OCI-LY7 (cell line): ENCODE measurements around the gene PI4K2B. TPM values are rescaled to one million over a fixed set of nuclear protein-coding genes. Genes with fewer than 3 reads are reported as not detected.

Source experiments
- BruUV-seq: library from RNA; stranded (reverse); fragments of 400-500 nt; replicated peaks from 2 replicates; lab custom pipeline; 2021; lab: Mats Ljungman, UMichigan
- CTCF ChIA-PET: fragments of 300-600 bp; sonication (Branson Sonifier 250); formaldehyde crosslinking; loops from one replicate; lab custom pipeline; 2022; ENCODE audit warnings: antibody characterized with exemption; ENCODE audit not compliant: unreplicated experiment; lab: Charles Lee
- POLR2A ChIA-PET: fragments of 300-600 bp; sonication (Branson Sonifier 250); formaldehyde crosslinking; loops from one replicate; lab custom pipeline; 2022; ENCODE audit warnings: antibody characterized with exemption; lab: Charles Lee
- DNase-seq: peaks from one replicate; pipeline ENCODE4 v3.0.0-alpha.2; 2015; ENCODE audit warnings: low spot score
- H2AFZ ChIP-seq: fragments of 200-600 bp; sonication (generic), shearing (Covaris generic); 2 replicates; pipeline ENCODE4 v1.6.1; 2014; ENCODE audit warnings: mild to moderate bottlenecking, antibody characterized with exemption, low read length, moderate library complexity
- H3K27ac ChIP-seq: fragments of 200-600 bp; sonication (generic); 2 replicates; pipeline ENCODE4 v1.5.1; 2014; ENCODE audit warnings: mixed run types, low read depth, mild to moderate bottlenecking, moderate library complexity, low read length, inconsistent platforms; ENCODE audit not compliant: poor library complexity, severe bottlenecking
- H3K36me3 ChIP-seq: fragments of 200-600 bp; sonication (generic); 2 replicates; pipeline ENCODE4 v1.6.1; 2014; ENCODE audit warnings: mild to moderate bottlenecking, antibody characterized with exemption, low read length, moderate library complexity, mixed read lengths; ENCODE audit not compliant: insufficient read depth
- H3K4me1 ChIP-seq: fragments of 200-600 bp; sonication (generic); 2 replicates; pipeline ENCODE4 v1.5.1; 2014; ENCODE audit warnings: mild to moderate bottlenecking, low read length; ENCODE audit not compliant: insufficient read depth, poor library complexity, severe bottlenecking
- H3K4me2 ChIP-seq: fragments of 200-600 bp; sonication (generic); 2 replicates; pipeline ENCODE4 v1.6.1; 2014; ENCODE audit warnings: mild to moderate bottlenecking, low read length
- H3K4me3 ChIP-seq: fragments of 200-600 bp; sonication (generic); 2 replicates; pipeline ENCODE4 v1.5.1; 2014; ENCODE audit warnings: mild to moderate bottlenecking, low read depth, low read length; ENCODE audit not compliant: poor library complexity, severe bottlenecking
- H3K79me2 ChIP-seq: fragments of 200-600 bp; sonication (generic); 2 replicates; pipeline ENCODE4 v1.6.1; 2016; ENCODE audit warnings: low read depth, mild to moderate bottlenecking, low read length, moderate library complexity, mixed read lengths; ENCODE audit not compliant: insufficient read depth
- H3K9me2 ChIP-seq: fragments of 200-600 bp; sonication (generic); 2 replicates; pipeline ENCODE4 v1.6.1; 2016; ENCODE audit warnings: mild to moderate bottlenecking, low read length, mixed read lengths; ENCODE audit not compliant: insufficient read depth
- H3K9me3 ChIP-seq: fragments of 200-600 bp; sonication (generic); 2 replicates; pipeline ENCODE4 v1.6.1; 2014; ENCODE audit warnings: mild to moderate bottlenecking, mixed run types, low read length, mixed read lengths
- H4K20me1 ChIP-seq: fragments of 200-600 bp; sonication (generic); 2 replicates; pipeline ENCODE4 v1.6.1; 2014; ENCODE audit warnings: mild to moderate bottlenecking, antibody characterized with exemption, low read length, moderate library complexity, mixed read lengths; ENCODE audit not compliant: insufficient read depth
- EZH2phosphoT487 ChIP-seq: fragments of 200-600 bp; sonication (generic); IDR thresholded peaks from 2 replicates; pipeline ENCODE4 v1.6.1; 2018; ENCODE audit warnings: low read depth, borderline replicate concordance, mild to moderate bottlenecking, mixed run types, antibody characterized with exemption, low read length, moderate library complexity, mixed read lengths
- intact Hi-C: fragments of 100-400 bp; cut with micrococcal nuclease; formaldehyde crosslinking; loops from one replicate; pipeline ENCODE4 v1.10.0; 2022; ENCODE audit not compliant: unreplicated experiment
- total RNA-seq, 2 experiments: library from RNA; depleted of rRNA in 1 of 2; stranded (reverse); fragments of >200 nt in 1 of 2; shearing (Covaris generic) in 1 of 2; gene quantifications; 2 replicates each; pipeline ENCODE4 v1.2.3, GENCODE V29; 2014 to 2022
- TF ChIP-seq, protein P1 (sequence below): fragments of 200-600 bp; sonication (generic); conservative IDR thresholded peaks from 2 replicates; pipeline ENCODE4 v1.5.1; 2014; ENCODE audit warnings: mild to moderate bottlenecking, antibody characterized with exemption, low read length, moderate library complexity, mixed read lengths

The PI4K2B gene
- total RNA-seq, 2 experiments from 2014 or later: 40.4 to 41.6 TPM

DNA sequence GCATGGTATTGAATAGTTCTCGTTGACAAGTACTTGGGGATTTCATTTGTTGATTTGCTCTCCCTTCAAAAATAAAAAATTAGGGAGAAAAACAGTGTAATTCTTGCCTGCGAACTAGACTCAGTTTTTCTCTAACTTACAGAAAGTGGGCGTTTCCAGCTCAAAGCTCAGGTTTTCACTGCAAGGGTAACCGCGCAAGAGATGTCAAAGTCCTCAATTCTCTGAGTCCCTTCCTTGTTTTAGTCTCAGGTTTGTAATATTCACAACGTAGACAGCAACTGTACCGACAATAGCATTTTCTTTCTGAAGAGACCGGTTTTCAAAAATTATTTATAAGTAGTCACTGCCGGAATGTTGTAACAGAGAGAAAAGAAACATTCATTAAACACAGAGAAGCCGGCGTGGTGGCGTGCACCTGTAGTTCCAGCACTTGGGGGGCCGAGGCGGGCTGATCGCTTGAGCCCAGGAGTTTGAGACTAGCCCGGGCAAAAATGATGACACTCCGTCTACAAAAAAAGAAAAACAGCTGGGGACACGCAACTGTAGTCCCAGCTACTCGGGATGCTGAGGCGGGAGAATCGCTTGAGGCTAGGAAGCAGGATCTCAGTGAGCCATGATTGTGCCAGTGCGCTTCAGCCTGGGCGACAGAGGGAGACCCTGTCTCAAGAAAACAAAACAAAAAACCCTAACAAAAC lies 79.5 kb downstream of the PI4K2B start:
- POLR2A ChIA-PET: interaction anchor here (0.8 to 4.0 kb wide), 6 partner anchors 23 to 152 kb away, joined by 3 to 41 read pairs (median 4); partner anchors contain the start of gene PI4K2B
- H4K20me1 ChIP-seq: no peaks in the 10 kb centered on the region
- peak overlapping the region; percentile 19 for H3K27ac ChIP-seq
- H2AFZ ChIP-seq: peak overlapping the region; percentile 84
- peaks cover 33% of the 10 kb centered on the region for H3K36me3 ChIP-seq
- no peaks in the 10 kb centered on the region for H3K9me2 ChIP-seq
- intact Hi-C loops: loop anchor here (2.0 kb wide), 2 partner anchors 53 to 133 kb away; no protein-coding TSS in a partner anchor
- H3K79me2 ChIP-seq: peaks cover 16% of the 10 kb centered on the region
- CTCF ChIA-PET: interaction anchor here (1.2 kb wide), 2 partner anchors 45 to 153 kb away, joined by 4 to 5 read pairs; partner anchors contain the start of gene SEPSECS
- BruUV-seq: no TSS peak
- TF ChIP-seq EZH2phosphoT487: no peak
- TF ChIP-seq, protein P1, sequence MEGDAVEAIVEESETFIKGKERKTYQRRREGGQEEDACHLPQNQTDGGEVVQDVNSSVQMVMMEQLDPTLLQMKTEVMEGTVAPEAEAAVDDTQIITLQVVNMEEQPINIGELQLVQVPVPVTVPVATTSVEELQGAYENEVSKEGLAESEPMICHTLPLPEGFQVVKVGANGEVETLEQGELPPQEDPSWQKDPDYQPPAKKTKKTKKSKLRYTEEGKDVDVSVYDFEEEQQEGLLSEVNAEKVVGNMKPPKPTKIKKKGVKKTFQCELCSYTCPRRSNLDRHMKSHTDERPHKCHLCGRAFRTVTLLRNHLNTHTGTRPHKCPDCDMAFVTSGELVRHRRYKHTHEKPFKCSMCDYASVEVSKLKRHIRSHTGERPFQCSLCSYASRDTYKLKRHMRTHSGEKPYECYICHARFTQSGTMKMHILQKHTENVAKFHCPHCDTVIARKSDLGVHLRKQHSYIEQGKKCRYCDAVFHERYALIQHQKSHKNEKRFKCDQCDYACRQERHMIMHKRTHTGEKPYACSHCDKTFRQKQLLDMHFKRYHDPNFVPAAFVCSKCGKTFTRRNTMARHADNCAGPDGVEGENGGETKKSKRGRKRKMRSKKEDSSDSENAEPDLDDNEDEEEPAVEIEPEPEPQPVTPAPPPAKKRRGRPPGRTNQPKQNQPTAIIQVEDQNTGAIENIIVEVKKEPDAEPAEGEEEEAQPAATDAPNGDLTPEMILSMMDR: no peak
- H3K4me2 ChIP-seq: peak overlapping the region; percentile 69
- peak overlapping the region; percentile 82 for H3K4me3 ChIP-seq
- H3K4me1 ChIP-seq: peaks cover 35% of the 10 kb centered on the region
- no peaks in the 10 kb centered on the region; the same call in 1 of the 2 replicates for H3K9me3 ChIP-seq
- no peak for DNase-seq

DNA sequence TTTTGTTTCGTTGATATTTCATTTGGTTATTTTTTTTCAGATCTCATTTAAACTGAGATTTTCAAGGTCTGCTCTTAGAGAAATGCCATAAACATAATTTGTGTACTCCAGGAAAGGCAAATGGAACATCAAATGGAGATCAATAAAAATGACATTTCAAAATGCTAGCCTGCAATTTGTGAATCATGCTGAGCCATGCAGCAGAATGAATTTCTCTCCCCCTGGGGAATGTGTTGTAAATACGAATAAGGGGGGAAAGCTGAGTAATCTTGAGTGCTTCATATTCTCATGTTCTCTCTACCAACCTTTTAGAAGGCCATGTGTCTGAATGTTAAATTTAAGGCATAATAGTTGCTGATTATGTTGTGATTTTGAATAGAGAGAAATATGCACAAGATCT lies 86.5 kb downstream of the PI4K2B start:
- Histone ChIP-seq H3K4me1 (no peaks in the 10 kb centered on the region), H3K79me2 (no peaks in the 10 kb centered on the region), H4K20me1 (no peaks in the 10 kb centered on the region), H3K27ac (no peak overlapping the region), H3K9me3 (no peaks in the 10 kb centered on the region), H3K4me3 (no peak overlapping the region), H3K9me2 (no peaks in the 10 kb centered on the region), H3K4me2 (no peak overlapping the region), H2AFZ (no peak overlapping the region), H3K36me3 (peaks cover 66% of the 10 kb centered on the region)
- CTCF ChIA-PET: no interaction called here
- intact Hi-C loops: no loop called here
- no peak for TF ChIP-seq EZH2phosphoT487
- TF ChIP-seq, protein P1: no peak
- no TSS peak for BruUV-seq
- POLR2A ChIA-PET: interaction anchor here (1.0 to 1.4 kb wide), 3 partner anchors 12 to 382 kb away, joined by 3 to 5 read pairs (median 4); no protein-coding TSS in a partner anchor
- no peak for DNase-seq

DNA sequence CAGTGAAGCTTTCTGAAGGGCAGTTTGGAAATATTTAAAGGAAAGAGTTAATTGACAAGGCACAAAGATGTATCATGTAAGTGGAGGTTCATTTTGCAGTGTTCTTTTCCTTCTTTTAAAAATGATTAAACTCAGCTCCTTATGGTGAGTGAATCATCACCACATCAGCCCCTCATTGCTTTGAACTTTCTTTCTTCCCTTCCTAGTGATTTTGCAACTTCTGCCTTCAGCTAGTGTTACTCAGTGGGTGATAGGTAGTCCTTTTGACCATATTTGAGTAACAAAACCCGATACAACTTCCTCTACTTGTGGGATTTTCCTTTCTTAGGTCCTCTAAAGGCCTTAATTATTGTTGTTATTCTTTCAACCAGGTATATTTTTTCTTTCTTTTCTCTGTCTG lies 86.9 kb downstream of the PI4K2B start:
- ChIA-PET CTCF (no interaction called here), POLR2A (interaction anchor here (0.7 to 1.4 kb wide), 3 partner anchors 12 to 1868 kb away, joined by 3 to 4 read pairs (median 3); no protein-coding TSS in a partner anchor)
- H4K20me1 ChIP-seq: no peaks in the 10 kb centered on the region
- no peaks in the 10 kb centered on the region for H3K4me1 ChIP-seq
- TF ChIP-seq EZH2phosphoT487: no peak
- TF ChIP-seq, protein P1: no peak
- H3K36me3 ChIP-seq: peaks cover 66% of the 10 kb centered on the region
- intact Hi-C loops: no loop called here
- no peaks in the 10 kb centered on the region for H3K9me3 ChIP-seq
- H3K4me2 ChIP-seq: no peak overlapping the region
- H3K79me2 ChIP-seq: no peaks in the 10 kb centered on the region
- no peak for DNase-seq
- no peak overlapping the region for H2AFZ ChIP-seq
- no TSS peak for BruUV-seq
- H3K27ac ChIP-seq: no peak overlapping the region
- no peak overlapping the region for H3K4me3 ChIP-seq
- H3K9me2 ChIP-seq: no peaks in the 10 kb centered on the region
